Epithelial cell of proximal tubule (primary cell): Measurements from ENCODE around the gene MTERF1. TPM values are rescaled to one million over a fixed set of nuclear protein-coding genes. Genes with fewer than 3 reads are reported as not detected.
A peak's percentile ranks its signal among the peaks of the same experiment; 100 is the strongest.

Experiments used
- DNase-seq: peaks from one replicate; pipeline ENCODE4 v3.0.0-alpha.2; 2011; ENCODE audit warnings: low read depth
- H3K4me3 ChIP-seq: 2 replicates; pipeline ENCODE4 v1.5.1; 2011; ENCODE audit warnings: low read depth, mild to moderate bottlenecking, low read length
- total RNA-seq: library from RNA; depleted of rRNA; stranded (reverse); fragments of >200 nt; gene quantifications from 2 replicates; pipeline ENCODE4 v1.2.3, GENCODE V29; 2015
- TF ChIP-seq, protein P1 (sequence below): conservative IDR thresholded peaks from 2 replicates; pipeline ENCODE4 v1.5.1; 2012; ENCODE audit warnings: low read depth, mild to moderate bottlenecking, low read length

The MTERF1 gene, protein sequence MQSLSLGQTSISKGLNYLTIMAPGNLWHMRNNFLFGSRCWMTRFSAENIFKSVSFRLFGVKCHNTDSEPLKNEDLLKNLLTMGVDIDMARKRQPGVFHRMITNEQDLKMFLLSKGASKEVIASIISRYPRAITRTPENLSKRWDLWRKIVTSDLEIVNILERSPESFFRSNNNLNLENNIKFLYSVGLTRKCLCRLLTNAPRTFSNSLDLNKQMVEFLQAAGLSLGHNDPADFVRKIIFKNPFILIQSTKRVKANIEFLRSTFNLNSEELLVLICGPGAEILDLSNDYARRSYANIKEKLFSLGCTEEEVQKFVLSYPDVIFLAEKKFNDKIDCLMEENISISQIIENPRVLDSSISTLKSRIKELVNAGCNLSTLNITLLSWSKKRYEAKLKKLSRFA
- 5.7 and 8.1 TPM in 2 replicates for total RNA-seq

GRCh38 chr7:91880413-91881241 lies at the start of gene MTERF1:
Gene MTERF1 (minus strand): TSS chr7:91880702. CDS start chr7:91880083, 619 bp downstream.
- peak within 1 kb of the TSS; percentile 98 for H3K4me3 ChIP-seq
- TF ChIP-seq, protein P1, sequence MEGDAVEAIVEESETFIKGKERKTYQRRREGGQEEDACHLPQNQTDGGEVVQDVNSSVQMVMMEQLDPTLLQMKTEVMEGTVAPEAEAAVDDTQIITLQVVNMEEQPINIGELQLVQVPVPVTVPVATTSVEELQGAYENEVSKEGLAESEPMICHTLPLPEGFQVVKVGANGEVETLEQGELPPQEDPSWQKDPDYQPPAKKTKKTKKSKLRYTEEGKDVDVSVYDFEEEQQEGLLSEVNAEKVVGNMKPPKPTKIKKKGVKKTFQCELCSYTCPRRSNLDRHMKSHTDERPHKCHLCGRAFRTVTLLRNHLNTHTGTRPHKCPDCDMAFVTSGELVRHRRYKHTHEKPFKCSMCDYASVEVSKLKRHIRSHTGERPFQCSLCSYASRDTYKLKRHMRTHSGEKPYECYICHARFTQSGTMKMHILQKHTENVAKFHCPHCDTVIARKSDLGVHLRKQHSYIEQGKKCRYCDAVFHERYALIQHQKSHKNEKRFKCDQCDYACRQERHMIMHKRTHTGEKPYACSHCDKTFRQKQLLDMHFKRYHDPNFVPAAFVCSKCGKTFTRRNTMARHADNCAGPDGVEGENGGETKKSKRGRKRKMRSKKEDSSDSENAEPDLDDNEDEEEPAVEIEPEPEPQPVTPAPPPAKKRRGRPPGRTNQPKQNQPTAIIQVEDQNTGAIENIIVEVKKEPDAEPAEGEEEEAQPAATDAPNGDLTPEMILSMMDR = peak; percentile 98
- peak; percentile 47 for DNase-seq

DNA sequence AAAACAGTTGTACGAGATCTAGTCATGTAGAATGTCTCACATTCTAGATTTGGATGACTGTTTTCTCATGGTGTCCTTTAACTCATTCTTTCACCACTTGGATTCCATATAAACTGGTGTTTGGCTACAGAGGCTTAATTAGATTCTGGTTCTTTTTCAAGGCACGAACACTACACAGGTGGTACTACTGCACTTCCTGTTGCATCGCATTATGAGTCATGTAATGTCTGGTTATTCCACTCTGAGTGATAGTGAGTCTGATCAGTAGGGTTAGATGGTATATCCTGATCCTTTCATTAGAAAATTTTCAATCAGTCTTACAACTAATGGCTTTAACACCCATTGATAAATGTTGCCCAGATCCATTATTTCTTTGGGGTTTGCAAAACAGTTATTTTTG lies 49.0 kb upstream of the MTERF1 start:
- TF ChIP-seq, protein P1 = no peak
- no peak for DNase-seq
- H3K4me3 ChIP-seq = no peak overlapping the region

DNA sequence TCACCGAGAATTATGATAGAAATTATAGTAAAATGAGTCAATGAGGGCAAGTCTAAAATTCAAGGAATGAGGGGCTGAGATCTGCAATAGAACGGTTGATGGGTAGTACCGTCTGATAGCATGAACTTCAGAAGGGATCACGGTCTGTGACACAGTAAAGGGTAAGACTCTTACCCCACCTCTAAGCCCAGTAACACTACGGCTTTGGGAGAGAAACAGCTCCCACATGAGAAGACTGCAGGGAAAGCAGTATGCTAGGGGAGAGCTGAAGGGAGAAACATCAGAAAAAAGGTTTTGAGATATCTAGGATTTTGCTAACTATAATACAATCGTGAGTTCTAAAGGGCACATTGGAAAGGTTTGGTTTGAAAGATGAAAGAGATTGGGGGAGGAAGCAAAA lies 47.4 kb upstream of the MTERF1 start:
- TF ChIP-seq, protein P1 = no peak
- H3K4me3 ChIP-seq = no peak overlapping the region

GRCh38 chr7:91922857-91923256 lies 42.4 kb upstream of the MTERF1 start:
- DNase-seq = no peak
- TF ChIP-seq, protein P1 = no peak
- no peak overlapping the region for H3K4me3 ChIP-seq

More for the DNA sequence above, 47.4 kb upstream of the MTERF1 start:
- DNase-seq = no peak

- DNase-seq = no peak
- no peak overlapping the region for H3K4me3 ChIP-seq
- TF ChIP-seq, protein P1 = no peak
These were observed 37.9 kb upstream of the MTERF1 start for GRCh38 chr7:91918356-91918755.

- H3K4me3 ChIP-seq = no peak overlapping the region
- TF ChIP-seq, protein P1 = no peak
- no peak for DNase-seq
These were observed 35.5 kb upstream of the MTERF1 start for GRCh38 chr7:91916051-91916440.
